ENCODE measurements around the gene OLFM1.

DNA sequence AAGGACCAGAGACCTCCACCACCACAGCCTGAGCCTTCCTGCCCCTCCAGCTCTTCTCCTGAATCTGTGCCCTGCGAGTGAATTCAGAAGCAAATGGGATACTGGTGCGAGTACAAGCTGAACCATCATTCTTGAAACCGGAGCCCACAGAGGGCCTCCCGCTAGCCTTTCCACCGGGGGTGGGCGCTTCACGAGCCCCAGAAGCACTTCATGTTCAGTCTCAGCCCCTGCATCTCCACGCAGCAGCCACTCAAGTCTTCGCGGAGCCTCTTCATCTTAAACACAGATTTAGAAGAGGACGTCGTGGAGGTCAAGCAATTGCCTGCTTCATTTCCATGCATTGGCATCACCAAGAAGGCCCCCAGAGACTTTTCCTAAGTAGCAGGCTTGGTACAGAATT is 26.0 kb upstream of the OLFM1 start:
- TF ChIP-seq EZH2 (IDR thresholded peaks at IDR 0.05) (no peak), POLR2AphosphoS5 (IDR thresholded peaks at IDR 0.05; ENCODE audit: borderline replicate concordance, low read depth, low read length) (no peak)

Measured in SK-N-MC (cell line).